Forelimb muscle (tissue), 1 donor: Measurements from ENCODE around the gene HDHD3. TPM values are rescaled to one million over a fixed set of nuclear protein-coding genes. Genes with fewer than 3 reads are reported as not detected.
"Not testable (repeated sequence)": the region's sequence is repeated elsewhere in the genome, so short reads cannot be mapped to it uniquely, and the experiment has no call there.

Experiments used
- DNase-seq: peaks from one replicate; pipeline ENCODE4 v3.0.0-alpha.2; 2013; ENCODE audit warnings: low read depth
- polyA plus RNA-seq: library from polyadenylated mRNA; unstranded; fragments of 120-200 nt; gene quantifications from one replicate; pipeline ENCODE4 v1.2.1, GENCODE V29; 2013; ENCODE audit not compliant: insufficient read length

Gene HDHD3
- polyA plus RNA-seq, 1 donor, result 4.2 TPM

GRCh38 chr9:113389451-113389850, 12.7 kb upstream of the HDHD3 start:
- no peak for DNase-seq

DNA sequence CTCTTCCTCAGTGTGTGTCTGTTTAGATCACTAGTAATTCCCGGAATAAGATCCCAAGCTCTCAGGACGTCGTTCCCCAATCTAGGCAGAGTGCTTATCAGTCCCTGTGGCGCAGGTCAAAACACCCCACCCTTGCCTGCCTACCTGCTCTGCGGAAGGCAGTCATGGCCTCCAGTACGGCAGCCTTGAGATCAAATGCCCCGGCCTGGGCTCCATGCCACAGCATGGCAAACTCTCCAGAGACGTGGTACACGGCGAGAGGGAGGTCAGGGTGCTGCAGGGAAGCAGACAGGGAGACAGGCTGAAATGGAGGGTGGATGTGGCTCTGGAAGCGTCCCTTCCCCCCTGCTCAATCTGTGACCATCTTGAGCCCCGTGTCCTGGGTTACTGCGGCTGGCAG, 12.0 kb upstream of the HDHD3 start:
- DNase-seq, result no peak

GRCh38 chr9:113387560-113388230, 10.9 kb upstream of the HDHD3 start:
- no peak for DNase-seq

- no peak for DNase-seq
These were observed 10.0 kb upstream of the HDHD3 start for GRCh38 chr9:113386571-113387393.

DNA sequence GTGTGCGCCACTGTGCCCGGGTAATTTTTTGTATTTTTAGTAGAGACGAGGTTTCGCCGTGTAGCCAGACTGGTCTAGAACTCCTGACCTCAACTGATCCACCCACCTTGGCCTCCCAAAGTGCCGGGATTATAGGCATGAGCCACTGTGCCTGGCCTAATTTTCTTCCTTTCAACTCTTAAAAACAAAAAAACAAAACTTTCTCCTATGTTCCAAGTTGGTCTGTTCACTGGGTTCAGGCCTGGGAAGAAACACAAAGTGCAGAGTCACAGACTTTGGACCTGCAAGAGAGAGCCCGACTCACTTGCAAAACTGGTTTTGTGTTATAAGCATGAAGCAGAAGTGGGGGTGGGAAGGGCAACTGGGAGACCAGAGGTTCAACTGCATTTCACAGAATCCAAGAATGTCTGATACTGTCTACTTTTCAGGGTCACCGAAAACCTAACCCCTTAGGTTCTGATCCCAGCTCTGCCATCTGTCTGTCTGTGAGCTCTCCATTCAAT, 5.2 kb upstream of the HDHD3 start:
- no peak for DNase-seq

DNA sequence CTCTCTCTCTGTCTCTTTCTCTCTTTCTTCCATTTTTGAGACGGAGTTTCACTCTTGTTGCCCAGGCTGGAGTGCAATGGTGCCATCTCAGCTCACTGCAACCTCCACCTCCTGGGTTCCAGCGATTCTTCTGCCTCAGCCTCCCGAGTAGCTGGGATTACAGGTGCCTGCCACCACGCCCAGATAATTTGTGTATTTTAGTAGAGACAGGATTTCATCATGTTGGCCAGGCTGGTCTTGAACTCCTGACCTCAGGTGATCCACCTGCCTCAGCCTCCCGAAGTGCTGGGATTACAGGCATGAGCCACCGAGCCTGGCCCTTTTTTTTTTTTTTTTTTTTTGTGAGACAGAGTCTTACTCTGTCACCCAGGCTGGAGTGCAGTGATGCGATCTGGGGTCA, 4.7 kb upstream of the HDHD3 start:
- DNase-seq, result not testable (repeated sequence)

DNA sequence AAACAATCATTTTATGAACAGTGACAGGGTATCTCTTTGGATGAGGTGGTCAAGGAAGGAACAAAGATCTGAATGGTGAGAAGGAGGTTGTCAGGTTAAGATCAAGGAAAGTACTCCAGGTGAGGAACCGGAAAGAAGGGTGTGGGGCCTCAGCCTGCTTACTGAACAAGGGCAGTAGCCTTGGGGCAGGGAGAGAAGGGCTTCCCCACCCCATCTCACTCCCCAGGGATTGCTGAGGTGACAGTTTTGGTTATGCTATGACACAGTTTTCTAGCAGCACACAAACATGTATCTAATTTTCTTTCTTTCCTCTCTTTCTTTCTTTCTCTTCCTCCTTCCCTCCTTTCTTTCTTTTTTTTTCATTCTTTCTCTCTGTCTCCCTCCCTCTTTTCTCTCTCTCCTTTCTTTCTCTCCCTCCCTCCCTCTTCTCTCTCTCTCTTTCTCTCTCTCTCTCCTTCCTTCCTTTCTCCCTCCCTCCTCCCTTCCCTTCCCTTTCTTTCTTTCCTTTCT, 4.1 kb upstream of the HDHD3 start:
- no peak for DNase-seq

GRCh38 chr9:113379829-113380210, 3.0 kb upstream of the HDHD3 start:
- DNase-seq, result not testable (repeated sequence)

GRCh38 chr9:113379094-113379828, 2.5 kb upstream of the HDHD3 start:
- not testable (repeated sequence) for DNase-seq

DNA sequence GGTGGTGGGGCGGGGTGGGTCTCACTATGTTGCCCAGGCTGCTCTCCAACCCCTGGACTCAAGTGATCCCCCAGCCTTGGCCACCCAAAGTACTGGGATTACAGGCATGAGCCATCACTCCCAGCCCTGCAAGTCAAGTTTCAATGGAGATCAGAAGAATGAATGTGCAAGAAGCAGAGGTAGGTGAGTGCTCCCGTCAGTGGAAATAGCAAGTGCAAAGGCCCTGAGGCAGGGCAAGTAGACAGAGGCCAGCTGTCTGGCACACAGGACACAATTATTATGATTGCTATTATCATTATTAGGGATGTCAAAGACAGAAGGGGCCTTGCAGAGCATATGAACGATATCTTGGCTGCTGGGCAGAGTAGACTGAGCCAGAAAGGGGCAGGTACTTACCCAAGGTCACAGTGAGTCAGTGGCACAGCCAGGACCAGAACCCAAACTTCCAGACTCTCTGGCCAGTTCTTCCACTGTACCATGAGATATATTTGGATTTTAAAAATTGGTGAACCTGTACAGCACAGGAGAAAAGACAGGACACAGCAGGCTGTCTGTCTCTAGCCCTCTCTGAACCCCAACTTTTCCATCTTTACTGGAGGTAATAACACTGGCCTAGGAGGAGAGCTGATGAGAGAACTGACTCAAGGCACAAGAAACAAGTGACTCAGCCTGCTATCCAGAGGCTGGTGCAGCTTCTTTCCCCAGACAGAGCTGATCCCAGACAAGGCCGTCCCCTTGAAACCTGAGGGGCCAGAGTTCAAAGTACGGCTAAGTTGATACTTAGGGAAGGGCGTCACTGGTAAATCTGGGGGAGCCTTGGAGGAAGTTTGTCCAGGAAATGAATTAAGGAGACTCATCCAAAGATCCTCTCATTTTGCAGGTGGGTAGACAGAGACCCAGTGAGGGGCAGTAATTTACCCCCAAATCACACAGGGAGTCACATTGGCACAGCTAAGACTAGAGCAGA, 1.4 kb downstream of the HDHD3 start:
- no peak for DNase-seq

DNA sequence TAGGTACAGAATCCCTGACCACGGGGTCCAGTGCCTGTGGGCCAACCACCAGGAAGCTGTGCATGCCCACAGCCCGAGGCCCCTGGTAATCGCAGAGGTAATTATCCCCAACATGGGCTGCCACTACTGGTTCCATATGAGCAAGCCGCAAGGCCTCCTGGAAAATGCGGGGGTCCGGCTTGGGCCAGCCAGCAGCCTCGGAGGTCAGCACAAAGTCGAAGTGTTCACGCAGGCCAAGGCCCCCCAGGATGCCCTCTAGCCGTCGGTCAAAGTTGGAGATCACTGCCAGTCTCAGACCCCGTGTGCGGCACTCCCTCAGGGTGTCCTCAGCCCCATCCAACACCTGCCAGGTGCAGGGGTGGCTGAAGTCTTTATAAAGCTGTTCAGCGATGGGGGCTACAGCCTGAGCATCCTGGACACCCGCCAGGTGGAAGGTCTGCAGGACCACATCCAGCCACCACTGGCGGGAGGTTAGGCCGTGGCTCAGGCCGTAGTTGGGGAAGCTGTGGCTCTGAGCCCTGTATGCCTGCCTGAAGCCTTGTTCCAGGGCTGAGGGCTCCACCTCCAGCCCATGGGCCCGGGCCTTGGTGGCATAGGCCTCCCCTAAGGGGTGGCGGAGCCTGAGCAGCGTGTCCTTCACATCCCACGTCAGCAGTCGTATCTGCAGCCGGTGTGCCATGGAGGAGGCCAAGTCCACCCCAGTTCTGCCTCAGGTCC, 3.0 kb downstream of the HDHD3 start:
- DNase-seq, result no peak

DNA sequence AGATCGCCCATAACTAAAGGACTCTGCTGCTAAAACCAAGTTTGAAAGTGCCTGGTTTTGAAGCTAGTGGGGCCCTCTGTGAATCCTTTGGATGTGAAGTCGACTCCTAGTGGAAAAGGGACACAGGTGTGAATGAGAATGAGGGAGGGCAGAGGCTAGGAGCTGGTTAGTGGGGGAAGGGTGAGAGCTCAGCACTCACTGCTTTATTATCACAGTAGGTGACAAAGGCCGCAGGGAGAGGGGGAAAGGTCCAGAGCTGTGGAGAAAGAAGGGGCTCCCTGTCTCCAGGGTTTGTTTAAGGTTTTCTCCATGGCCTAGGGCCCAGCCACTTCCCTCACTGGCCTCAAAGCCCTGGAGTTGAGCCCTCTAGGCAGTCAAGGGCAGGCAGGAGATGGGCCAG, 3.5 kb downstream of the HDHD3 start:
- DNase-seq, result no peak

DNA sequence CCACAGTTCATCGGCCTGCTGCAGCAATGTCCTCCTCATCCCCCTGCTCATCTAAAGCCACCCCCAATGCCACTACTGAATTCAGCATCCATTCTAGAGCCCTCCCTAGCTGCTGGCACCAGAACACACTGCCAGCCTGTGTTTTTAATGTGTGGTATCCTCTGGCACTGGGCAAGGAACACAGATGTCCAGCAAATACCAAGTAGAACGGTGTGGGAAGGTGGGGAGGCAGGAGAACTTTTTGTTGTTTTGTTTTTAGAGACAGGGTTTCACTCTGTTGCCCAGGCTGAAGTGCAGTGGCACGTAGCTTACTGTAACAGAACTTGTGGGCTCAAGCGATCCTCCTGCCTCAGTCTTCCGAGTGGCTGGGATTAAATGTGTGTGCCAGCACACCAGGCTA, 4.7 kb downstream of the HDHD3 start:
- DNase-seq, result no peak

- no peak for DNase-seq
These were observed 5.9 kb downstream of the HDHD3 start for GRCh38 chr9:113370806-113371325.

DNA sequence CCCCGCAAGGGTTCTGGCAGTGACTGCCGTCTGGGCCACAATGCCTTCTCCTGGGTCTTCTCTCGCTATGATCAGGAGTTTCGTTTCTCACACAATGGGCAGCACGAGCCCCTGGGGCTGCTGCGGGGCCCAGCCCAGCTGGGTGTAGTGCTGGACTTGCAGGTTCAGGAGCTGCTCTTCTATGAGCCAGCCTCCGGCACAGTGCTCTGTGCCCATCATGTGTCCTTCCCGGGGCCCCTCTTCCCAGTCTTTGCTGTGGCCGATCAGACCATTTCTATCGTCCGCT, 7.0 kb downstream of the HDHD3 start:
- DNase-seq, result no peak

GRCh38 chr9:113368982-113369854, 7.6 kb downstream of the HDHD3 start:
- DNase-seq, result no peak

DNA sequence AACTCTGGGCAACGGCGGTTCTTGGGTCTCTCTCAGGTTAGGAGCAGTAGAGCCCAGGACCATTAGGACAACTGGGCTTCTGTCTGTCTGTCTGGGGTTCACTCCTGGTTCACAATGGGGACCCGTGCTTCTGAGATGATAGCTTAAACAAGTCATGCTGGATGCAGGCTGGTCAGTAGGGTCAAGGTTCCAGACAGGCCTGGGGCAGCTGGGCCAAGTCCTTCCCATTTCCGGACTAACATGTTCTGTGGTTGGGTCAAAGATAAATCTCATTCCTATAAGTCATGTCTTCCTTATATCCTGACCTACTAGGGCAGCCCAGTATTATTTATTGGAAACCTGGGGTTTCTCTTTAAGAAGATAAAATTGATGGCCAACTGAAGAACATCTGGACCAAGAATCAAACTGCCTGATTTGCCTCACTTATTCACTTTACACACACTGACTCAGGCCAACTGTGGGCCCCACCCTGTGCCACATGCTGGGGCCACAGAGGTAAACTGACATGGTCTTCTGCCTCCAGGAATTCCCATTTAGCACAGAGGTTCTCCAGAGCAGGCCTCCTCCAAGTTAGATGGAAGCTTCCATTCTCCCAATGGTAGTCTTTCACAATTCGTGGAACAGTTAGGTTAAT, 8.3 kb downstream of the HDHD3 start:
- DNase-seq, result no peak

- DNase-seq, result not testable (repeated sequence)
These were observed 11.1 kb downstream of the HDHD3 start for GRCh38 chr9:113365652-113366051.

DNA sequence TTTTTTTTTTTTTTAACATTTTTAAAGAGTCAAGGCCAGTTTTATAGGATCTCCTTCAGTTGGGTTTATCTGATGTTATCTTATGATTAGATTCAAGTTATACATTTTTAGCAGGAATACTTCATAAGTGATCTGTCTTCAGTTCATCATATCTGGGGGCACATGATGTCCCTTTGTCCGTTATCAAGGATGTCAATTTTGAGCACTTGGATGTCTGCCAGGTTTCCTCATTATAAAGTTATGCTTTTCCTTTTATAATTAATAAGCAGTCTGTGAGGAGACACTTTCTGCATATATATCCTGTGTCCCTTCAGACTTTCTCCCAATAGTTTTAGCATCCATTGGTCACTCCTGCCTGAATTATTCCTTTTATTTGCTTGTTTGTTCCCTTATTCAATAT, 11.8 kb downstream of the HDHD3 start:
- no peak for DNase-seq
